Mammary epithelial cell (primary cell): ENCODE results near the gene ADAMTS4.

Source experiments
- CTCF ChIP-seq, 2 donors: IDR thresholded peaks in 1 of 2; conservative IDR thresholded peaks in 1 of 2; 2 replicates each; pipeline ENCODE4 v1.5.1; 2011 to 2012; ENCODE audit warnings: inconsistent platforms in 2 of 2, low read length in 2 of 2, mild to moderate bottlenecking in 2 of 2, control low read depth in 1 of 2, low read depth in 1 of 2; ENCODE audit not compliant: insufficient read depth in 1 of 2; ENCODE audit errors: extremely low read depth in 1 of 2
- EZH2 ChIP-seq: IDR thresholded peaks from 2 replicates; pipeline ENCODE4 v1.6.1; 2012; ENCODE audit warnings: low read length, inconsistent platforms, borderline replicate concordance

GRCh38 chr1:161139766-161140165 is 59.1 kb downstream of the ADAMTS4 start:
- TF ChIP-seq CTCF (conservative IDR thresholded peaks at IDR 0.05 in 1 of 2, IDR thresholded peaks at IDR 0.05 in 1 of 2; ENCODE audit: extremely low read depth in 1 of 2, insufficient read depth in 1 of 2, low read depth in 1 of 2, low read length in 2 of 2) (peak; percentile 37 to 57), EZH2 (no peak)
